Sigmoid colon (tissue), 4 donors: ENCODE measurements around the gene BCAS3.

Experiments used
- CTCF ChIP-seq, 4 experiments: fragments of 450-650 bp in 3 of 4; fragments of 200-600 bp in 1 of 4; IDR thresholded peaks; one replicate each; pipeline ENCODE4 v1.5.1; 2016 to 2019; ENCODE audit warnings: antibody characterized with exemption in 4 of 4, mild to moderate bottlenecking in 3 of 4, moderate library complexity in 2 of 4
- POLR2AphosphoS5 ChIP-seq, 4 donors: sonication (generic); formaldehyde crosslinking; IDR thresholded peaks; one replicate each; pipeline ENCODE4 v1.6.1; 2017; ENCODE audit warnings: antibody characterized with exemption in 4 of 4

DNA sequence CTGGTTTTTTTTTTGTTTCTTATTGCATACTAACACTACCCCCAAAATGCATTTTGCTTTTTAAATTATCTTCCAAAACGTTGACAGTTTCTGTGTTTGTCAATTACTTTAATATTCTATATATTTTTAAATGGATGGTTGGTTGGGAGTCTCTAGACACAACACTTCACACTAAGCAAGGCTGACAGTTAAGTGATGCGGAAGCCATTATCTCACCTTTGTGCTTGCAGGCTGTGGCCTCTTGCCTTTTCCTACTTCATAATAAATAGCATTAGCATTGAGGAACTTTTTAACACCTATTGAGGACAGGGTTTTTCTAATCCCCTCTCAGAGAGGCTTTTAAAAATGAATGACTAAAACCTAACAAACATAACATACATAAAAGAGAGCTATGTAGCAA, 441.2 kb downstream of the BCAS3 start:
- TF ChIP-seq CTCF (IDR thresholded peaks at IDR 0.05) (no peak), POLR2AphosphoS5 (IDR thresholded peaks at IDR 0.05) (no peak)
